ENCODE measurements around the gene GSTO2. TPM values are rescaled to one million over a fixed set of nuclear protein-coding genes. Genes with fewer than 3 reads are reported as not detected.

Gene GSTO2
- total RNA-seq, 1 experiment from 2014 or later: 25.7 TPM

GRCh38 chr10:104262055-104262454 lies 6.9 kb upstream of the GSTO2 start:
- no peak for DNase-seq
- no peak overlapping the region for H3K27ac Mint-ChIP-seq (ENCODE audit: unreplicated experiment)
- no peak for TF ChIP-seq CTCF (IDR thresholded peaks at IDR 0.05; ENCODE audit: unreplicated experiment)
- H3K4me3 Mint-ChIP-seq (ENCODE audit: low read depth, unreplicated experiment): no peak overlapping the region
- H3K27me3 Mint-ChIP-seq (ENCODE audit: unreplicated experiment): no peaks in the 10 kb centered on the region
- no TSS peak for BruUV-seq (replicated peaks)
- H3K4me1 Mint-ChIP-seq (ENCODE audit: low read depth, unreplicated experiment): peaks cover 34% of the 10 kb centered on the region
- CTCF ChIA-PET: no interaction called here
- no peaks in the 10 kb centered on the region for H3K9me3 Mint-ChIP-seq (ENCODE audit: low read depth, unreplicated experiment)
- H3K36me3 Mint-ChIP-seq (ENCODE audit: insufficient read depth, unreplicated experiment): peaks cover 17% of the 10 kb centered on the region
- intact Hi-C loops (cut with micrococcal nuclease; ENCODE audit: unreplicated experiment): no loop called here

GRCh38 chr10:104264783-104265182 lies 4.2 kb upstream of the GSTO2 start:
- TF ChIP-seq CTCF (IDR thresholded peaks at IDR 0.05; ENCODE audit: unreplicated experiment): no peak
- no peaks in the 10 kb centered on the region for H3K9me3 Mint-ChIP-seq (ENCODE audit: low read depth, unreplicated experiment)
- no peak for DNase-seq
- H3K27me3 Mint-ChIP-seq (ENCODE audit: unreplicated experiment): no peaks in the 10 kb centered on the region
- H3K27ac Mint-ChIP-seq (ENCODE audit: unreplicated experiment): no peak overlapping the region
- peaks cover 27% of the 10 kb centered on the region for H3K4me1 Mint-ChIP-seq (ENCODE audit: low read depth, unreplicated experiment)
- H3K4me3 Mint-ChIP-seq (ENCODE audit: low read depth, unreplicated experiment): no peak overlapping the region
- intact Hi-C loops (cut with micrococcal nuclease; ENCODE audit: unreplicated experiment): no loop called here
- H3K36me3 Mint-ChIP-seq (ENCODE audit: insufficient read depth, unreplicated experiment): peaks cover 28% of the 10 kb centered on the region
- BruUV-seq (replicated peaks): no TSS peak
- CTCF ChIA-PET: interaction anchor here (0.9 kb wide), 1 partner anchor 10 kb away, joined by 4 read pairs; no protein-coding TSS in a partner anchor

DNA sequence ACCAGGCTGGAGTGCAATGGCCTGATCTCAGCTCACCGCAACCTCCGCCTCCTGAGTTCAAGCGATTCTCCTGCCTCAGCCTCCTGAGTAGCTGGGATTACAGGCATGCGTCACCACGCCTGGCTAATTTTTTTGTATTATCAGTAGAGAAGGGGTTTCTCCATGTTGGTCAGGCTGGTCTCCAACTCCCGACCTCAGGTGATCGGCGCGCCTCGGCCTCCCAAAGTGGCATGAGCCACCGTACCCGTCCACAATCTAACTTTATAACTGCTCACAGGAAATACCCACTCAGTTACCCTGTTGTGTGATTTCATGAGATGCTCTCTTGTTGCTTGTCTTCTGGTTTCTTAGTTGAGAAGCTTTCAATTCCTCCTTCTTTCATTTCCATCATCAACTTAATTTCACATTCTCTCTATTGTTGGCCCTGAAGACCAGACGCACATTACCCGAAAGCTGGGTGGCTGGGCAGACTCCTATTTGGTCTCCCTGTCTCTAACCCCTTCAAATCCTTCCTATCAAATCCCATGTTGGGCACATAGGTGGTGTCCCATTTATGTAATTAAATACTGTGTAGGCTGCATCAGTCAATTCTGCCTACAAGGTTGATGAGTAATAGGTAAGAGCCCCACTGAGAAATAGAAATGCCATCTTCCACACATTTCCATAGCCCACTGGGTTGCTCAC lies 1.1 kb upstream of the GSTO2 start:
- TF ChIP-seq CTCF (IDR thresholded peaks at IDR 0.05; ENCODE audit: unreplicated experiment): no peak
- Mint-ChIP-seq H3K27me3 (ENCODE audit: unreplicated experiment) (no peaks in the 10 kb centered on the region), H3K27ac (ENCODE audit: unreplicated experiment) (peak overlapping the region; percentile 61), H3K4me3 (ENCODE audit: low read depth, unreplicated experiment) (peak overlapping the region; percentile 65), H3K4me1 (ENCODE audit: low read depth, unreplicated experiment) (peaks cover 8% of the 10 kb centered on the region), H3K36me3 (ENCODE audit: insufficient read depth, unreplicated experiment) (peaks cover 23% of the 10 kb centered on the region), H3K9me3 (ENCODE audit: low read depth, unreplicated experiment) (no peaks in the 10 kb centered on the region)
- intact Hi-C loops (cut with micrococcal nuclease; ENCODE audit: unreplicated experiment): no loop called here
- no TSS peak for BruUV-seq (replicated peaks)
- no peak for DNase-seq
- CTCF ChIA-PET: interaction anchor here (0.6 kb wide), 1 partner anchor 18 kb away, joined by 4 read pairs; no protein-coding TSS in a partner anchor

DNA sequence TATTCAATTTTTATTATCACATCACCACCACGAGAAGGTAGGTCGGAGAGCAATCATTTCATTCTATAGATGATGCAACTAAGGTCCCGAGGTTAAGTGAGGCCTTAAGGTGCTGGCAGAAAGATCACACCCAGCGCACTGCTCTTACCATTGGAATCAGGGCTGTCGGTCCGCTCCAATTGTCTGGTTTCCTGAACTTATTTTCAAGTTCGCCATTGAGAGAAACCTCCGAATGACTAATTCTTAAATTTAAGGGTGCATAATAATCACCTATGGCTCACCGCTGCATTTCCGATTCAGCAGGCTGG lies 625 bp upstream of the GSTO2 start:
- H3K27ac Mint-ChIP-seq (ENCODE audit: unreplicated experiment): peak overlapping the region; percentile 61
- H3K4me3 Mint-ChIP-seq (ENCODE audit: low read depth, unreplicated experiment): peak overlapping the region; percentile 65
- H3K4me1 Mint-ChIP-seq (ENCODE audit: low read depth, unreplicated experiment): peaks cover 8% of the 10 kb centered on the region
- H3K36me3 Mint-ChIP-seq (ENCODE audit: insufficient read depth, unreplicated experiment): peaks cover 23% of the 10 kb centered on the region
- no peak for DNase-seq
- BruUV-seq (replicated peaks): TSS peak; percentile 73
- no peaks in the 10 kb centered on the region for H3K27me3 Mint-ChIP-seq (ENCODE audit: unreplicated experiment)
- CTCF ChIA-PET: interaction anchor here (1.0 kb wide), 1 partner anchor 14 kb away, joined by 4 read pairs; the partner anchor contains the start of gene GSTO1
- no peaks in the 10 kb centered on the region for H3K9me3 Mint-ChIP-seq (ENCODE audit: low read depth, unreplicated experiment)
- TF ChIP-seq CTCF (IDR thresholded peaks at IDR 0.05; ENCODE audit: unreplicated experiment): no peak
- intact Hi-C loops (cut with micrococcal nuclease; ENCODE audit: unreplicated experiment): no loop called here
